ENCODE data around the gene RNF217. TPM values are rescaled to one million over a fixed set of nuclear protein-coding genes. Genes with fewer than 3 reads are reported as not detected.

RNF217 gene
- total and polyA plus RNA-seq, 7 donors = 2.3 to 22.5 (median 11.5) TPM

- intact Hi-C loops (cut with DNase I) = no loop called here
- Histone ChIP-seq H3K27me3 (ENCODE audit: insufficient read depth in 3 of 3, low read length in 2 of 3) (no peaks in the 10 kb centered on the region), H3K4me1 (peaks cover under 1% of the 10 kb centered on the region), H3K36me3 (ENCODE audit: insufficient read depth in 1 of 2, low read depth in 1 of 2) (peaks cover 0 to 8% of the 10 kb centered on the region in 2 donors), H3K27ac (no peak overlapping the region), H3K9me3 (no peaks in the 10 kb centered on the region), H3K4me3 (no peak overlapping the region)
- TF ChIP-seq CTCF (IDR thresholded peaks at IDR 0.05) = no peak
- WGBS, 3 donors = 46 to 54% (median 52%) methylated on average over 7 of the region's 7 CpGs
- ATAC-seq (peak in 3 of 4 donors; percentile 26 to 33 (median 27)), DNase-seq (no peak)
These were observed 7.0 kb upstream of the RNF217 start for GRCh38 chr6:124955108-124955856.

GRCh38 chr6:124956018-124956417, 6.2 kb upstream of the RNF217 start:
- H3K4me1 ChIP-seq = peaks cover 7% of the 10 kb centered on the region
- no peak overlapping the region for H3K4me3 ChIP-seq
- no peak for TF ChIP-seq CTCF (IDR thresholded peaks at IDR 0.05)
- ATAC-seq (peak in 1 of 4 donors; percentile 10), DNase-seq (no peak)
- H3K27ac ChIP-seq = no peak overlapping the region
- H3K27me3 ChIP-seq (ENCODE audit: insufficient read depth in 3 of 3, low read length in 2 of 3) = no peaks in the 10 kb centered on the region
- H3K9me3 ChIP-seq = no peaks in the 10 kb centered on the region
- 75 to 82% (median 78%) methylated on average over 6 of the region's 6 CpGs for WGBS, 3 donors
- intact Hi-C loops (cut with DNase I) = no loop called here
- H3K36me3 ChIP-seq (ENCODE audit: insufficient read depth in 1 of 2, low read depth in 1 of 2) = peaks cover 0 to 8% of the 10 kb centered on the region in 2 donors

- H3K4me3 ChIP-seq = no peak overlapping the region
- no peak overlapping the region for H3K27ac ChIP-seq
- peaks cover 10% of the 10 kb centered on the region for H3K4me1 ChIP-seq
- intact Hi-C loops (cut with DNase I) = no loop called here
- no peak for DNase-seq
- H3K36me3 ChIP-seq (ENCODE audit: insufficient read depth in 1 of 2, low read depth in 1 of 2) = no peaks in the 10 kb centered on the region
- no peaks in the 10 kb centered on the region for H3K9me3 ChIP-seq
- H3K27me3 ChIP-seq (ENCODE audit: insufficient read depth in 3 of 3, low read length in 2 of 3) = no peaks in the 10 kb centered on the region
- TF ChIP-seq CTCF (IDR thresholded peaks at IDR 0.05) = no peak
- no peak for ATAC-seq
These were observed 4.1 kb upstream of the RNF217 start for GRCh38 chr6:124958149-124958548.

DNA sequence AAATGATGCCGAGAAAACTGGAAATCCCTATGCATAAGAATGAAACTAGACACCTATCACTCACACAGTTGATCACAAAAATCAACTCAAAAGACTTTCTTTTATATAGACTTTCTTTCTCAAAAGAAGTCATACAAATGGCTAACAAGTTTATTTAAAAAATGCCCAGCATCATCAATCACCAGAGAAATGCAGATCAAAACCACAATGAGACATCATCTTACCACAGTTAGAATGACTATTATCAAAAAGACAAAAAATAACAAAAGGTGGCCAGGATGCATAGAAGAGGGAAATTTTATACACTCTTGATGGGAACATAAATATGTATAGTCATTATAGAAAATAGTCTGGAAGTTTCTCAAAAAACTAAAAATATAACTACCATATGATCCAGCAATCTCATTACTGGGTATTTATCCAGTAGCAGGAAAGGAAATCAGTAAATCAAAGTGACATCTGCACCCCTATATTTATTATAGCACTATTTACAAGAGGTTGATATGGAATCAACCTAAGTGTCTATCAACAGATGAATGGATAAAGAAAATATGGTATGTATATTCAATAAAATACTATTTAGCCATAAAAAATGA, 3.4 kb upstream of the RNF217 start:
- H3K4me1 ChIP-seq = peaks cover 10% of the 10 kb centered on the region
- intact Hi-C loops (cut with DNase I) = no loop called here

More for the DNA sequence above, 3.4 kb upstream of the RNF217 start:
- Histone ChIP-seq H3K9me3 (no peaks in the 10 kb centered on the region), H3K36me3 (ENCODE audit: insufficient read depth in 1 of 2, low read depth in 1 of 2) (no peaks in the 10 kb centered on the region), H3K4me3 (no peak overlapping the region), H3K27me3 (ENCODE audit: insufficient read depth in 3 of 3, low read length in 2 of 3) (no peaks in the 10 kb centered on the region), H3K27ac (no peak overlapping the region)
- no peak for ATAC-seq
- TF ChIP-seq CTCF (IDR thresholded peaks at IDR 0.05) = no peak
- 78 to 86% (median 82%) methylated on average over 1 of the region's 1 CpG for WGBS, 3 donors
- no peak for DNase-seq
